Stimulated activated naive CD4-positive, alpha-beta T cell treated with Interleukin-2 at 50 U/mL for 16 hours (primary cell): ENCODE results near the gene CCDC80.
A peak's percentile ranks its signal among the peaks of the same experiment; 100 is the strongest.
"Not testable (repeated sequence)": the region's sequence is repeated elsewhere in the genome, so short reads cannot be mapped to it uniquely, and the experiment has no call there.

Experiments
- DNase-seq: peaks from one replicate; lab custom pipeline; 2025; lab: John Stamatoyannopoulos, UW

The CCDC80 gene

DNA sequence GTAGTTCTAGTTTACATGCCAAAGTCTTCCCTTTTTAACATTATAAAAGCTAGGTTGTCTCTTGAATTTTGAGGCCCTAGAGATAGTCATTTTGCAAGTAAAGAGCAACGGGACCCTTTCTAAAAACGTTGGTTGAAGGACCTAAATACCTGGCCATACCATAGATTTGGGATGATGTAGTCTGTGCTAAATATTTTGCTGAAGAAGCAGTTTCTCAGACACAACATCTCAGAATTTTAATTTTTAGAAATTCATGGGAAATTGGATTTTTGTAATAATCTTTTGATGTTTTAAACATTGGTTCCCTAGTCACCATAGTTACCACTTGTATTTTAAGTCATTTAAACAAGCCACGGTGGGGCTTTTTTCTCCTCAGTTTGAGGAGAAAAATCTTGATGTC, 57.8 kb downstream of the CCDC80 start:
- DNase-seq, result no peak

GRCh38 chr3:112582244-112582874, 58.6 kb downstream of the CCDC80 start:
- DNase-seq, result peak; percentile 5

DNA sequence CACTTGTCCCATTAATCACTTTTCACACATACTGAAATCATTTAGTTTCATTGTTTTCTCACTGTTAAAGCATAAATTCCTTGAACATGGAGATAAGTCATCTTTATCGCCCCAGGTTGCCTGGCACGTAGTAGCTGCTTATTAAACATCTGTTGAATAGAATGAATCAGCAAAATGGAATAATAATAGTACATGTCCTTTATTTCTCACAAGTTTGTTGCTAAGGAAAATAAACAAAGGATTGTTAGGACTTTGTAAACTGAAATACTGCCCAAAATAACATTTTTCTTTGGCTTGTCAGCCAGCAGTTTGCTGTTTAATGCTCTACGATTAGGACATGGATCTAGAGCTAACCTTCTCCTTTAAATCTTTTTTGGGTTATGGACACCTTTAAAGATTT, 61.2 kb downstream of the CCDC80 start:
- no peak for DNase-seq

- DNase-seq, result no peak
Observed at GRCh38 chr3:112579232-112579631, 61.7 kb downstream of the CCDC80 start.

DNA sequence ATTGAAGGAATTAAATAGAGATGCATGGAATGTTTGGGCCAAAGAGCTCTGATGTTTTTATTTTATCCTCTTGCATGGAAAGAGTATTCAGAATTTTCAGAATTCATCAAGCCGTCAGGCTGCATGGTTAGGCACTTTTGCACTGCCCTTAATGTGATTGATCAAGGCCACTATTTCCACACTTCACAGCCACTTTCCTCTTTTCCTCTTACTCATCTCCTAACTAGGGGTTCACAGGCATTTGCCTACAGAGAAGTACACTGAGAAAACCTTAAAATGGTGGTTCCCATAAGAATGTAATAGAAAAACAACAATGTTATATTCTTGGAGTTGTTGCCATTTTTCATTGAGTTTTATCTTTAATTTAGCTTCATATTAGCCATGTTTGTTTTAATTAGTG, 68.2 kb downstream of the CCDC80 start:
- DNase-seq, result no peak

- no peak for DNase-seq
Observed at GRCh38 chr3:112569265-112569664, 71.7 kb downstream of the CCDC80 start.

GRCh38 chr3:112568642-112569041, 72.3 kb downstream of the CCDC80 start:
- no peak for DNase-seq

GRCh38 chr3:112564940-112565305, 76.0 kb downstream of the CCDC80 start:
- DNase-seq, result no peak

- DNase-seq, result not testable (repeated sequence)
Observed at GRCh38 chr3:112564247-112564939, 76.5 kb downstream of the CCDC80 start.

GRCh38 chr3:112561734-112562529, 79.0 kb downstream of the CCDC80 start, which contains the start of the genes ATG3 and SLC35A5:
TSS of gene ATG3 (minus strand) at chr3:112561962. CDS start at chr3:112561528, 434 bp downstream.
TSS of gene SLC35A5 (plus strand) at chr3:112562045. CDS start at chr3:112563404, 1,359 bp downstream.
- peak; percentile 98 for DNase-seq

- DNase-seq, result peak; percentile 87
Observed at GRCh38 chr3:112561484-112561733, 79.5 kb downstream of the CCDC80 start.

DNA sequence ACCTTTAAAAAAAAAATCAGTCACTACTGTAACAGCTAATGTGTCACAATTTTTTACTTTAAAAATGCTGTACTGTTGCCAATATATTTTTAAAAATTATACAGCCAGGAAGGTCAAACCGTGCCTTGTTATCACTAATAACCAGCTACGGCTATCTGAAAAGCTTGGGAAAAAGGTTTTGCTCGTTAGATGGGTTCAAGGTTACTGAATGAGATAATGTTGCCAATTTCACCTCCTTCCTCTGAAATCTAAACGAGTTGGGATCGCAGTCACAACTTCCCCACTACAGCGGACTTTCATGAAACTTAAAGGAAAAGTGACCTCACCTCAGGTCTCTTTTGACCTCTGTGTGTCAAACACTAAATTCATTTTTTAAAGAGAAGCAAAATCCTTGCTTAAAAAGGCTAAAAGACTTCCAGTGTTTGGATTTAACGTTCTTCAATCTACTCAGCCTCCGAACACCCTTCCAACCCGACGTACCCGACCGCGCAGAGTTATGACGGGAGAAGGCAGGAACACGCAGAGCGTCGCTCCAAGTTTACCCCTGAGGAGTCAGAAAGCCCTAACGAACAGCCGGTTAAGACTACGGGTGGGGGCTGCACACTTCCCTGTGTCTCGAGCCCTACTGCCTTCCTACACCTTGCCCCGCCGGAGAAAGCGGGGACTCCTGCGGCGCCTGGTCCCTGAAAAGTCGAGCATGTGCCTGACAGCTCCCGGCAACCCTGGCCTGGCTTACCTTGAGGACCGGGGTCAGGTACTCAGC, 80.0 kb downstream of the CCDC80 start:
- DNase-seq, result peak; percentile 69

DNA sequence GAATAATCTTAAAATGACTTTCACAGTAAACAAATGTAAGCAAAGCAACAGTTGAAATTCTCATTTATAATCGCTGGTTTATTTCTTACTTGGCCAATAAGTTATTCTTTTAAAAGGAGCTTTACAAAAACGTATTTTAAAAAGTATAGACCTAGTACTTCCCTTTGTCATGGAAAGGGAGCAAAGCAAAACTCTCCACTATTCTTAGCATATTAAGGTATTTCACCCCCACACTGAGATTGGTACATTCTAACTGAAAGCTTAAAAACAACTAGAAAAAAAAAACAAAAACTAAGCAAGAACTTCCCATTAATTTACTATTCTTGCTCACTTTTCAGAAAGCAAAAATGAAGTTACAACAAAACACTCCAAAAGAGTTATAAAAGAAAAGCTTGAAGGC, 80.6 kb downstream of the CCDC80 start:
- DNase-seq, result no peak

DNA sequence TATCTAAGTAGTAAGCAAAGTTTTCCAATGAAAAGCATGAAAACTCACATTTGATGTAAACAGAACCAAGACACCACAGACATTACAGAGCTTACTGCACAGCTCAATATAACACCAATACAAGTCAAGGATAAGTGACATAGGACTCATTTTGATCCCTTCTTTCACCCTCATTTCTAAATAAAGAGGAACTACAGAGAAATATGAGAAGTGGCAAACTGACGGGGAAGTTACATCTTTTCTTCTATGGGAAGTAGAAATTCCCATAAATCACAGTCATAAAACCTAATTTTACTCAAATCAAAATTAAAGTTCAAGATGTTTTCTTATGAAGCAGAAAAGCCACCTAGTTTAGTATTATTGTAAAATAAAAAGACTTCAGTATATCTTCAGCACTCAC, 83.0 kb downstream of the CCDC80 start:
- no peak for DNase-seq

GRCh38 chr3:112555535-112556170, 85.3 kb downstream of the CCDC80 start:
- no peak for DNase-seq

DNA sequence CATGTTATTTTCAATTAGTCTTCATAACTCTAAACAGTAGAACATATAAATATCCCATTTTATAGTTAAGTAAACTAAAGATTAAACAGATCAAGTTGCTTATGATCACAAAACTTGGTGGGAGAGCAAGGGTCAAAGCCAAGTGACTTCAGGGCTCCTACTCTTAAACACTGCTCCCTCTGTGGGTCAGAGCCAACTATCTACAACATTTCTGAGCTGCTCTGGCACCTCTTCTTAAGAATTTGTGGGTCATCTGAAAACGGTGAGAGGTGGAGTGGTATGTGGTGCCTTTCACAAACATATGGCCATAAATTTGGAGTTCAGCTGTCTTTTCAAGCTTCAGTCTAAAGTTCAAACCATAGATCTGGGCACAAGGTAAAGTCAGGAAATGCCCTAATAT, 90.1 kb downstream of the CCDC80 start:
- DNase-seq, result no peak
